K562 (cell line): ENCODE data around the gene BTBD1. TPM values are rescaled to one million over a fixed set of nuclear protein-coding genes. Genes with fewer than 3 reads are reported as not detected.

Source experiments
- BCL6 ChIP-seq: fragments of 250-450 bp; sonication (Bioruptor Pico); IDR thresholded peaks from 2 replicates; pipeline ENCODE4 v1.4.0; 2020
- BHLHE40 ChIP-seq: IDR thresholded peaks from 2 replicates; pipeline ENCODE4 v1.6.1; 2011; ENCODE audit warnings: low read length, improper control_type of control experiment
- CREM ChIP-seq: IDR thresholded peaks from 2 replicates; pipeline ENCODE4 v1.6.1; 2014; ENCODE audit warnings: antibody characterized with exemption, low read depth
- HDAC1 ChIP-seq, 2 experiments: fragments of 450-650 bp; IDR thresholded peaks; 2 replicates each; pipeline ENCODE4 v1.6.1; 2016 to 2017; ENCODE audit warnings: inconsistent platforms in 1 of 2, mild to moderate bottlenecking in 1 of 2, moderate library complexity in 1 of 2
- KLF6 ChIP-seq: fragments of 250-450 bp; sonication (Bioruptor Pico); IDR thresholded peaks from 2 replicates; pipeline ENCODE4 v1.4.0; 2020; ENCODE audit warnings: mild to moderate bottlenecking, moderate library complexity, borderline replicate concordance
- MAZ ChIP-seq, 2 experiments: fragments of 450-650 bp in 1 of 2; sonication (generic) in 1 of 2; formaldehyde crosslinking; IDR thresholded peaks in 1 of 2; conservative IDR thresholded peaks in 1 of 2; 2 replicates each; pipeline versions ENCODE4 v1.4.0 to v1.5.0; 2020; ENCODE audit warnings: mild to moderate bottlenecking in 1 of 2, missing genetic modification reagents in 1 of 2
- NBN ChIP-seq: fragments of 450-650 bp; IDR thresholded peaks from 2 replicates; pipeline ENCODE4 v1.6.1; 2016; ENCODE audit warnings: low read depth, mild to moderate bottlenecking
- NR2C1 ChIP-seq, 2 experiments: fragments of 450-650 bp; IDR thresholded peaks; 2 replicates each; pipeline ENCODE4 v1.6.1; 2017; ENCODE audit warnings: mild to moderate bottlenecking in 2 of 2, antibody characterized with exemption in 1 of 2, inconsistent platforms in 1 of 2, missing compliant biosample characterization in 1 of 2, missing genetic modification characterization in 1 of 2
- SMC3 ChIP-seq: conservative IDR thresholded peaks from 2 replicates; pipeline ENCODE4 v1.6.1; 2011; ENCODE audit warnings: low read depth, low read length, improper control_type of control experiment; ENCODE audit not compliant: insufficient read depth
- TBL1XR1 ChIP-seq, 2 experiments: IDR thresholded peaks; 2 replicates each; pipeline ENCODE4 v1.6.1; 2012; ENCODE audit warnings: improper control_type of control experiment in 2 of 2, low read length in 2 of 2, mild to moderate bottlenecking in 1 of 2
- ZNF699 ChIP-seq: fragments of 250-450 bp; sonication (Bioruptor Pico); IDR thresholded peaks from 2 replicates; pipeline ENCODE4 v1.8.0; 2021; ENCODE audit warnings: mild to moderate bottlenecking, moderate library complexity; ENCODE audit not compliant: insufficient replicate concordance
- polyA plus RNA-seq, 8 experiments: library from polyadenylated mRNA; depleted of rRNA in 4 of 8; stranded (reverse) in 5 of 8; unstranded in 3 of 8; fragments of >200 nt; fragmentation: Nextera tagmentation in 2 of 8; fragmentation: Illumina TruSeq in 1 of 8; extraction: Ambion mirVana in 2 of 8; extraction: Trizol in 1 of 8; gene quantifications; 2 replicates each; pipeline versions ENCODE4 v1.2.1 to v1.2.3, GENCODE V29; 2011 to 2014; ENCODE audit warnings: inconsistent platforms in 1 of 8, missing spikeins in 1 of 8
- total RNA-seq, 7 experiments: library from RNA; depleted of rRNA in 6 of 7; stranded (reverse); fragments of >200 nt in 6 of 7; fragmentation: Illumina TruSeq in 2 of 7; extraction: Trizol in 2 of 7; gene quantifications; 2 replicates each; pipeline versions ENCODE4 v1.2.1 to v1.2.3, GENCODE V29; 2011 to 2021; ENCODE audit warnings: low replicate concordance in 1 of 7
- TF ChIP-seq, protein P1 (sequence below): sonication (generic); formaldehyde crosslinking; IDR thresholded peaks from 2 replicates; pipeline ENCODE4 v1.8.1; 2023; ENCODE audit warnings: mild to moderate bottlenecking, missing genetic modification reagents
- TF ChIP-seq, protein P2 (sequence below): fragments of 450-650 bp; IDR thresholded peaks from 2 replicates; pipeline ENCODE4 v1.6.1; 2018; ENCODE audit not compliant: partially characterized antibody
- TF ChIP-seq, protein P3 (sequence below): fragments of 450-650 bp; formaldehyde crosslinking; conservative IDR thresholded peaks from 2 replicates; pipeline ENCODE4 v1.4.0; 2022; ENCODE audit warnings: mild to moderate bottlenecking, missing genetic modification characterization
- TF ChIP-seq, protein P4 (sequence below), 2 experiments: fragments of 450-650 bp; IDR thresholded peaks; 2 replicates each; pipeline ENCODE4 v1.6.1; 2018; ENCODE audit warnings: mild to moderate bottlenecking in 2 of 2, low read depth in 1 of 2; ENCODE audit not compliant: partially characterized antibody in 2 of 2

The BTBD1 gene
- total and polyA plus RNA-seq, 9 of the 15 experiments (the other 6 are each of a cell fraction or from before 2014, with no cell fraction given), result 19.4 to 106 (median 90.4) TPM

DNA sequence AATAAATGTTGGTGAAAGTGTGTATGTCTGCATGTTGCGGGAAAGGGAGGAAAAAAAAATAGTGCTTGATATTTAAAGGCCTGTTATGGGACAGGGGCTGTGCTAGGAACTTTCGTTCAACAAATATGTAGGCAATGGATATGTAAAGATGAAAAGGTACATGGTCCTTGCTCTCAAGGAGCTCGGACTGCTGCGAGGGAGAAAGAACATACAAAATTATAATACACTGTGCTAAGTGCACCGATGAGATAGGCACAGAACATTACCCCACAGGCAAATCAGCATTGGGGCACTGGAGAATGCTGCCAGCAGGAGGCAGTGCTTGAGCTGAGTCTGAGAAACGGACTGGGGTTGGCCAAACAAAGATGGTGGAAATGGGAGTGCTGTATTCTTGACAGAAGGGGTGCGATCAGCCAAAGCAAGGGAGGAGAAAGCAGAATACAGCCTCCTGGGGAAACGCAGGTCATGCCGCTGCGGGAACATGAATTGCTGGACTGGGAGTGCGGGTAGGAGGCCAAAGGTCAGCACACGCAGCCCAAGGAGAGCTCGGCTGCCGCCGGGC is 56.3 kb downstream of the BTBD1 start (continued):
- TF ChIP-seq BHLHE40, result peak; percentile 43; the same call in 1 of the 2 replicates
- TF ChIP-seq, protein P1, sequence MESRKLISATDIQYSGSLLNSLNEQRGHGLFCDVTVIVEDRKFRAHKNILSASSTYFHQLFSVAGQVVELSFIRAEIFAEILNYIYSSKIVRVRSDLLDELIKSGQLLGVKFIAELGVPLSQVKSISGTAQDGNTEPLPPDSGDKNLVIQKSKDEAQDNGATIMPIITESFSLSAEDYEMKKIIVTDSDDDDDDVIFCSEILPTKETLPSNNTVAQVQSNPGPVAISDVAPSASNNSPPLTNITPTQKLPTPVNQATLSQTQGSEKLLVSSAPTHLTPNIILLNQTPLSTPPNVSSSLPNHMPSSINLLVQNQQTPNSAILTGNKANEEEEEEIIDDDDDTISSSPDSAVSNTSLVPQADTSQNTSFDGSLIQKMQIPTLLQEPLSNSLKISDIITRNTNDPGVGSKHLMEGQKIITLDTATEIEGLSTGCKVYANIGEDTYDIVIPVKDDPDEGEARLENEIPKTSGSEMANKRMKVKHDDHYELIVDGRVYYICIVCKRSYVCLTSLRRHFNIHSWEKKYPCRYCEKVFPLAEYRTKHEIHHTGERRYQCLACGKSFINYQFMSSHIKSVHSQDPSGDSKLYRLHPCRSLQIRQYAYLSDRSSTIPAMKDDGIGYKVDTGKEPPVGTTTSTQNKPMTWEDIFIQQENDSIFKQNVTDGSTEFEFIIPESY (CRISPR knock-in tag), result 0 out of 2 replicates have a peak, but pooled peaks have one; percentile 56
- TF ChIP-seq NR2C1 (IDR thresholded peaks at IDR 0.05), result 0 out of 2 replicates have a peak, but pooled peaks have one; percentile 22
- peak; percentile 70; the same call in 1 of the 2 replicates for TF ChIP-seq NR2C1 (tag; IDR thresholded peaks at IDR 0.05)
- TF ChIP-seq NBN, result 0 out of 2 replicates have a peak, but pooled peaks have one; percentile 50
- peak; percentile 48; the same call in 1 of the 2 replicates for TF ChIP-seq KLF6 (CRISPR knock-in tag)
- 0 out of 2 replicates have a peak, but pooled peaks have one; percentile 11 for TF ChIP-seq CREM
- TF ChIP-seq SMC3, result peak; percentile 80
- TF ChIP-seq ZNF699, result no peak
- TF ChIP-seq, protein P2, sequence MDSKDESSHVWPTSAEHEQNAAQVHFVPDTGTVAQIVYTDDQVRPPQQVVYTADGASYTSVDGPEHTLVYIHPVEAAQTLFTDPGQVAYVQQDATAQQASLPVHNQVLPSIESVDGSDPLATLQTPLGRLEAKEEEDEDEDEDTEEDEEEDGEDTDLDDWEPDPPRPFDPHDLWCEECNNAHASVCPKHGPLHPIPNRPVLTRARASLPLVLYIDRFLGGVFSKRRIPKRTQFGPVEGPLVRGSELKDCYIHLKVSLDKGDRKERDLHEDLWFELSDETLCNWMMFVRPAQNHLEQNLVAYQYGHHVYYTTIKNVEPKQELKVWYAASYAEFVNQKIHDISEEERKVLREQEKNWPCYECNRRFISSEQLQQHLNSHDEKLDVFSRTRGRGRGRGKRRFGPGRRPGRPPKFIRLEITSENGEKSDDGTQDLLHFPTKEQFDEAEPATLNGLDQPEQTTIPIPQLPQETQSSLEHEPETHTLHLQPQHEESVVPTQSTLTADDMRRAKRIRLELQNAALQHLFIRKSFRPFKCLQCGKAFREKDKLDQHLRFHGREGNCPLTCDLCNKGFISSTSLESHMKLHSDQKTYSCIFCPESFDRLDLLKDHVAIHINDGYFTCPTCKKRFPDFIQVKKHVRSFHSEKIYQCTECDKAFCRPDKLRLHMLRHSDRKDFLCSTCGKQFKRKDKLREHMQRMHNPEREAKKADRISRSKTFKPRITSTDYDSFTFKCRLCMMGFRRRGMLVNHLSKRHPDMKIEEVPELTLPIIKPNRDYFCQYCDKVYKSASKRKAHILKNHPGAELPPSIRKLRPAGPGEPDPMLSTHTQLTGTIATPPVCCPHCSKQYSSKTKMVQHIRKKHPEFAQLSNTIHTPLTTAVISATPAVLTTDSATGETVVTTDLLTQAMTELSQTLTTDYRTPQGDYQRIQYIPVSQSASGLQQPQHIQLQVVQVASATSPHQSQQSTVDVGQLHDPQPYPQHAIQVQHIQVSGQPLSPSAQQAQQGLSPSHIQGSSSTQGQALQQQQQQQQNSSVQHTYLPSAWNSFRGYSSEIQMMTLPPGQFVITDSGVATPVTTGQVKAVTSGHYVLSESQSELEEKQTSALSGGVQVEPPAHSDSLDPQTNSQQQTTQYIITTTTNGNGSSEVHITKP, result peak; percentile 66
- no peak for TF ChIP-seq BCL6 (CRISPR knock-in tag)
- TF ChIP-seq, protein P3, sequence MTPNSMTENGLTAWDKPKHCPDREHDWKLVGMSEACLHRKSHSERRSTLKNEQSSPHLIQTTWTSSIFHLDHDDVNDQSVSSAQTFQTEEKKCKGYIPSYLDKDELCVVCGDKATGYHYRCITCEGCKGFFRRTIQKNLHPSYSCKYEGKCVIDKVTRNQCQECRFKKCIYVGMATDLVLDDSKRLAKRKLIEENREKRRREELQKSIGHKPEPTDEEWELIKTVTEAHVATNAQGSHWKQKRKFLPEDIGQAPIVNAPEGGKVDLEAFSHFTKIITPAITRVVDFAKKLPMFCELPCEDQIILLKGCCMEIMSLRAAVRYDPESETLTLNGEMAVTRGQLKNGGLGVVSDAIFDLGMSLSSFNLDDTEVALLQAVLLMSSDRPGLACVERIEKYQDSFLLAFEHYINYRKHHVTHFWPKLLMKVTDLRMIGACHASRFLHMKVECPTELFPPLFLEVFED (CRISPR knock-in tag), result 0 out of 2 replicates have a peak, but pooled peaks have one; percentile 20
- TF ChIP-seq, protein P4, sequence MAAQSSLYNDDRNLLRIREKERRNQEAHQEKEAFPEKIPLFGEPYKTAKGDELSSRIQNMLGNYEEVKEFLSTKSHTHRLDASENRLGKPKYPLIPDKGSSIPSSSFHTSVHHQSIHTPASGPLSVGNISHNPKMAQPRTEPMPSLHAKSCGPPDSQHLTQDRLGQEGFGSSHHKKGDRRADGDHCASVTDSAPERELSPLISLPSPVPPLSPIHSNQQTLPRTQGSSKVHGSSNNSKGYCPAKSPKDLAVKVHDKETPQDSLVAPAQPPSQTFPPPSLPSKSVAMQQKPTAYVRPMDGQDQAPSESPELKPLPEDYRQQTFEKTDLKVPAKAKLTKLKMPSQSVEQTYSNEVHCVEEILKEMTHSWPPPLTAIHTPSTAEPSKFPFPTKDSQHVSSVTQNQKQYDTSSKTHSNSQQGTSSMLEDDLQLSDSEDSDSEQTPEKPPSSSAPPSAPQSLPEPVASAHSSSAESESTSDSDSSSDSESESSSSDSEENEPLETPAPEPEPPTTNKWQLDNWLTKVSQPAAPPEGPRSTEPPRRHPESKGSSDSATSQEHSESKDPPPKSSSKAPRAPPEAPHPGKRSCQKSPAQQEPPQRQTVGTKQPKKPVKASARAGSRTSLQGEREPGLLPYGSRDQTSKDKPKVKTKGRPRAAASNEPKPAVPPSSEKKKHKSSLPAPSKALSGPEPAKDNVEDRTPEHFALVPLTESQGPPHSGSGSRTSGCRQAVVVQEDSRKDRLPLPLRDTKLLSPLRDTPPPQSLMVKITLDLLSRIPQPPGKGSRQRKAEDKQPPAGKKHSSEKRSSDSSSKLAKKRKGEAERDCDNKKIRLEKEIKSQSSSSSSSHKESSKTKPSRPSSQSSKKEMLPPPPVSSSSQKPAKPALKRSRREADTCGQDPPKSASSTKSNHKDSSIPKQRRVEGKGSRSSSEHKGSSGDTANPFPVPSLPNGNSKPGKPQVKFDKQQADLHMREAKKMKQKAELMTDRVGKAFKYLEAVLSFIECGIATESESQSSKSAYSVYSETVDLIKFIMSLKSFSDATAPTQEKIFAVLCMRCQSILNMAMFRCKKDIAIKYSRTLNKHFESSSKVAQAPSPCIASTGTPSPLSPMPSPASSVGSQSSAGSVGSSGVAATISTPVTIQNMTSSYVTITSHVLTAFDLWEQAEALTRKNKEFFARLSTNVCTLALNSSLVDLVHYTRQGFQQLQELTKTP (IDR thresholded peaks at IDR 0.05; ENCODE audit: low read depth in 1 of 2, partially characterized antibody in 2 of 2), result peak in 1 of 2 experiments; percentile 25
- TF ChIP-seq HDAC1 (IDR thresholded peaks at IDR 0.05), result peak in 1 of 2 experiments; percentile 57; a peak in 1 of 4 replicates
- TF ChIP-seq MAZ (CRISPR knock-in tag; conservative IDR thresholded peaks at IDR 0.05 in 1 of 2, IDR thresholded peaks at IDR 0.05 in 1 of 2), result 0 out of 4 replicates have a peak, but pooled peaks of 1 of the 2 experiments have one; percentile 24
- peak in 1 of 2 experiments; percentile 19; a peak in 1 of 4 replicates for TF ChIP-seq TBL1XR1 (IDR thresholded peaks at IDR 0.05; ENCODE audit: low read length in 2 of 2)
